HEK293 (cell line): ENCODE data around the gene ACTL6B.

Experiments used
- CTCF ChIA-PET: fragments of 350-600 bp; formaldehyde crosslinking; extraction: SDS; loops from one replicate; lab custom pipeline; 2021; ENCODE audit warnings: antibody characterized with exemption; lab: Yijun Ruan, JAX
- POLR2A ChIA-PET: fragments of 300-600 bp; formaldehyde crosslinking; extraction: SDS; loops from one replicate; lab custom pipeline; 2020; ENCODE audit warnings: antibody characterized with exemption, inconsistent platforms; lab: Yijun Ruan, JAX
- H3K27ac ChIP-seq: fragments of 200-500 bp; sonication (Bioruptor generic); 2 replicates; pipeline ENCODE4 v1.5.1; 2014; ENCODE audit warnings: low read depth, low read length, control low read depth, inconsistent platforms; ENCODE audit errors: extremely low read depth
- H3K36me3 ChIP-seq, 2 experiments: fragments of 200-500 bp in 1 of 2; sonication (Bioruptor generic) in 1 of 2; 1 replicate in 1 of 2; 2 replicates in 1 of 2; pipeline ENCODE4 v1.5.1; 2014 to 2017; ENCODE audit warnings: inconsistent platforms in 2 of 2, low read length in 2 of 2; ENCODE audit not compliant: control insufficient read depth in 2 of 2, insufficient read depth in 1 of 2
- H3K4me1 ChIP-seq: fragments of 200-500 bp; sonication (Bioruptor generic); 2 replicates; pipeline ENCODE4 v1.5.1; 2014; ENCODE audit warnings: mild to moderate bottlenecking, low read length, inconsistent platforms; ENCODE audit not compliant: control insufficient read depth, insufficient read depth
- H3K4me3 ChIP-seq: 2 replicates; pipeline ENCODE4 v1.5.1; 2011; ENCODE audit warnings: low read depth, mild to moderate bottlenecking, control low read depth, low read length, moderate library complexity
- H3K9me3 ChIP-seq: fragments of 200-500 bp; sonication (Bioruptor generic); 2 replicates; pipeline ENCODE4 v1.5.1; 2014; ENCODE audit warnings: low read depth, low read length, inconsistent platforms; ENCODE audit not compliant: control insufficient read depth, insufficient read depth
- BCL11B ChIP-seq: fragments of 450-650 bp; formaldehyde crosslinking; IDR thresholded peaks from 2 replicates; pipeline ENCODE4 v1.5.1; 2016; ENCODE audit warnings: low read depth, missing biosample characterization, missing genetic modification characterization
- GLIS2 ChIP-seq: fragments of 450-650 bp; formaldehyde crosslinking; IDR thresholded peaks from 2 replicates; pipeline ENCODE4 v1.5.1; 2016; ENCODE audit warnings: missing biosample characterization, missing genetic modification characterization
- KLF10 ChIP-seq: fragments of 450-650 bp; IDR thresholded peaks from 2 replicates; pipeline ENCODE4 v1.5.1; 2018; ENCODE audit warnings: missing biosample characterization, mild to moderate bottlenecking, missing genetic modification characterization
- KLF8 ChIP-seq: fragments of 450-650 bp; formaldehyde crosslinking; IDR thresholded peaks from 2 replicates; pipeline ENCODE4 v1.5.1; 2016; ENCODE audit warnings: missing biosample characterization, missing genetic modification characterization
- OSR2 ChIP-seq: fragments of 450-650 bp; formaldehyde crosslinking; IDR thresholded peaks from 2 replicates; pipeline ENCODE4 v1.5.1; 2016; ENCODE audit warnings: missing biosample characterization, missing genetic modification characterization
- REPIN1 ChIP-seq: fragments of 450-650 bp; formaldehyde crosslinking; IDR thresholded peaks from 2 replicates; pipeline ENCODE4 v1.5.1; 2017; ENCODE audit warnings: missing biosample characterization, missing genetic modification characterization, low read depth
- WT1 ChIP-seq: fragments of 450-650 bp; formaldehyde crosslinking; IDR thresholded peaks from 2 replicates; pipeline ENCODE4 v1.5.1; 2016; ENCODE audit warnings: missing biosample characterization, missing genetic modification characterization
- YY1 ChIP-seq: fragments of 450-650 bp; formaldehyde crosslinking; IDR thresholded peaks from 2 replicates; pipeline ENCODE4 v1.5.1; 2018; ENCODE audit warnings: missing biosample characterization, missing genetic modification characterization
- YY2 ChIP-seq: fragments of 450-650 bp; formaldehyde crosslinking; IDR thresholded peaks from 2 replicates; pipeline ENCODE4 v1.5.1; 2016; ENCODE audit warnings: missing biosample characterization, missing genetic modification characterization
- ZBTB20 ChIP-seq: fragments of 450-650 bp; formaldehyde crosslinking; IDR thresholded peaks from 2 replicates; pipeline ENCODE4 v1.5.1; 2016; ENCODE audit warnings: missing biosample characterization, missing genetic modification characterization
- ZNF112 ChIP-seq: fragments of 450-650 bp; formaldehyde crosslinking; IDR thresholded peaks from 2 replicates; pipeline ENCODE4 v1.5.0; 2017; ENCODE audit warnings: missing biosample characterization, missing genetic modification characterization
- ZNF157 ChIP-seq: fragments of 450-650 bp; formaldehyde crosslinking; IDR thresholded peaks from 2 replicates; pipeline ENCODE4 v1.5.1; 2016; ENCODE audit warnings: missing biosample characterization, missing genetic modification characterization
- ZNF16 ChIP-seq: fragments of 450-650 bp; formaldehyde crosslinking; IDR thresholded peaks from 2 replicates; pipeline ENCODE4 v1.5.1; 2016; ENCODE audit warnings: low read depth, missing biosample characterization, missing genetic modification characterization
- ZNF169 ChIP-seq: fragments of 450-650 bp; formaldehyde crosslinking; IDR thresholded peaks from 2 replicates; pipeline ENCODE4 v1.5.1; 2016; ENCODE audit warnings: missing biosample characterization, missing genetic modification characterization
- ZNF214 ChIP-seq: fragments of 450-650 bp; formaldehyde crosslinking; IDR thresholded peaks from 2 replicates; pipeline ENCODE4 v1.5.1; 2017; ENCODE audit warnings: missing biosample characterization, mild to moderate bottlenecking, missing genetic modification characterization, borderline replicate concordance
- ZNF266 ChIP-seq: fragments of 450-650 bp; formaldehyde crosslinking; IDR thresholded peaks from 2 replicates; pipeline ENCODE4 v1.5.1; 2016; ENCODE audit warnings: missing biosample characterization, missing genetic modification characterization, low read depth
- ZNF292 ChIP-seq: fragments of 450-650 bp; formaldehyde crosslinking; IDR thresholded peaks from 2 replicates; pipeline ENCODE4 v1.5.1; 2016; ENCODE audit warnings: low read depth, missing biosample characterization, missing genetic modification characterization, borderline replicate concordance
- ZNF37A ChIP-seq: fragments of 450-650 bp; IDR thresholded peaks from 2 replicates; pipeline ENCODE4 v1.5.1; 2018; ENCODE audit warnings: missing biosample characterization, missing genetic modification characterization
- ZNF521 ChIP-seq: fragments of 450-650 bp; formaldehyde crosslinking; IDR thresholded peaks from 2 replicates; pipeline ENCODE4 v1.5.1; 2017; ENCODE audit warnings: missing biosample characterization, mild to moderate bottlenecking, missing genetic modification characterization
- ZNF600 ChIP-seq: fragments of 450-650 bp; formaldehyde crosslinking; IDR thresholded peaks from 2 replicates; pipeline ENCODE4 v1.5.1; 2016; ENCODE audit warnings: missing biosample characterization, missing genetic modification characterization
- ZNF626 ChIP-seq: fragments of 450-650 bp; sonication (Bioruptor Pico); formaldehyde crosslinking; IDR thresholded peaks from 2 replicates; pipeline ENCODE4 v1.5.1; 2018; ENCODE audit warnings: missing biosample characterization, missing genetic modification characterization, inconsistent platforms
- ZNF629 ChIP-seq: fragments of 450-650 bp; formaldehyde crosslinking; IDR thresholded peaks from 2 replicates; pipeline ENCODE4 v1.5.1; 2017; ENCODE audit warnings: missing biosample characterization, missing genetic modification characterization
- ZNF747 ChIP-seq: fragments of 450-650 bp; formaldehyde crosslinking; IDR thresholded peaks from 2 replicates; pipeline ENCODE4 v1.5.1; 2016; ENCODE audit warnings: missing biosample characterization, missing genetic modification characterization
- ZNF791 ChIP-seq: fragments of 450-650 bp; formaldehyde crosslinking; IDR thresholded peaks from 2 replicates; pipeline ENCODE4 v1.5.1; 2016; ENCODE audit warnings: missing biosample characterization, missing genetic modification characterization
- TF ChIP-seq, protein P1 (sequence below): fragments of 450-650 bp; formaldehyde crosslinking; IDR thresholded peaks from 2 replicates; pipeline ENCODE4 v1.5.1; 2017; ENCODE audit warnings: missing biosample characterization, missing genetic modification characterization
- TF ChIP-seq, protein P2 (sequence below): fragments of 450-650 bp; formaldehyde crosslinking; IDR thresholded peaks from 2 replicates; pipeline ENCODE4 v1.5.1; 2016; ENCODE audit warnings: missing biosample characterization, missing genetic modification characterization
- TF ChIP-seq, protein P3 (sequence below): fragments of 450-650 bp; formaldehyde crosslinking; IDR thresholded peaks from 2 replicates; pipeline ENCODE4 v1.5.1; 2016; ENCODE audit warnings: missing biosample characterization, missing genetic modification characterization
- TF ChIP-seq, protein P4 (sequence below): fragments of 450-650 bp; IDR thresholded peaks from 2 replicates; pipeline ENCODE4 v1.5.1; 2018; ENCODE audit warnings: missing biosample characterization, mild to moderate bottlenecking, missing genetic modification characterization

ACTL6B gene

DNA sequence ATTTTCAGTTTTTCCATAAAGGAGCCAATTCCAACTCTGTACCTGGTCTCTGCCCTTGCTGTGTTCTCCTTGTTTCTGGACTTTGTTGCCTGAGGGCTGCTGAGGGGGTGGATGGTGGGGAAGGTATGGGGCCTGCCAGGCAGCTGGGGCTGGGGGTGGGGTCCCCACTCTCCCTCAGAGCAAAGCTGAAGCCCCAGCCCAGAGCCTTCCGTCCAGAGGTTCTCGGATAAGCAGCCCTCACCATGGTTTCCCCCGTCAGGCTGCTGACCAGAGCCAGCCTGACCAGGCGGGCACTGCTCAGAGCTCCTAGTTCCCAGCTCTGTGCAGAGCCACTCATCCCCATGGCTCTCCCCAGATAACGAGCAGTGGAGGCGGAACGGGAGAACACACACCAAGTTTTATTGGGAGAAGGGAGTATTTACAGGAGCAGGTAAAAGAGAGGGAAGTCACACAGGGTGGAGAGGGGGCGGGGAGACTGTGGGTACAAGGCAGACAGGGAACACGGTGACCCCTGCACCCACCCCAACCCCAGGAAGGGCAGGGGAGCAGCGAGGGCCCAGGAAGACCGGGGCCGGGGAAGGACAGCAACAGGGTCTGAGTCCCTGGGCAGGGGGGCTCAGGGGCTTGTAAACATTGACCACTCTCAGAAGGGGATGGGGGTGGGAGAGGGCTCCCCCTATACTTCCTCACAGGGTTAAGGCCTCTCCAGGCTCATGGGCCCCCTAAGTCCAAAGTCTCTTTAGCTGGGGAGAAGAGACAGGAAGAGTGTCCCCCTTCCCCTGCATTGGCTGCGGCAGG is 23.1 kb upstream of the ACTL6B start (continued):
- no peak for TF ChIP-seq ZNF157 (tag by site-specific recombination)
- TF ChIP-seq, protein P1, sequence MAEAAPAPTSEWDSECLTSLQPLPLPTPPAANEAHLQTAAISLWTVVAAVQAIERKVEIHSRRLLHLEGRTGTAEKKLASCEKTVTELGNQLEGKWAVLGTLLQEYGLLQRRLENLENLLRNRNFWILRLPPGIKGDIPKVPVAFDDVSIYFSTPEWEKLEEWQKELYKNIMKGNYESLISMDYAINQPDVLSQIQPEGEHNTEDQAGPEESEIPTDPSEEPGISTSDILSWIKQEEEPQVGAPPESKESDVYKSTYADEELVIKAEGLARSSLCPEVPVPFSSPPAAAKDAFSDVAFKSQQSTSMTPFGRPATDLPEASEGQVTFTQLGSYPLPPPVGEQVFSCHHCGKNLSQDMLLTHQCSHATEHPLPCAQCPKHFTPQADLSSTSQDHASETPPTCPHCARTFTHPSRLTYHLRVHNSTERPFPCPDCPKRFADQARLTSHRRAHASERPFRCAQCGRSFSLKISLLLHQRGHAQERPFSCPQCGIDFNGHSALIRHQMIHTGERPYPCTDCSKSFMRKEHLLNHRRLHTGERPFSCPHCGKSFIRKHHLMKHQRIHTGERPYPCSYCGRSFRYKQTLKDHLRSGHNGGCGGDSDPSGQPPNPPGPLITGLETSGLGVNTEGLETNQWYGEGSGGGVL (tag by site-specific recombination), result peak; percentile 77
- no peak for TF ChIP-seq REPIN1 (tag by site-specific recombination)
- TF ChIP-seq GLIS2 (tag by site-specific recombination), result peak; percentile 9; the same call in 1 of the 2 replicates
- no peak for TF ChIP-seq ZNF521 (tag by site-specific recombination)
- TF ChIP-seq, protein P2, sequence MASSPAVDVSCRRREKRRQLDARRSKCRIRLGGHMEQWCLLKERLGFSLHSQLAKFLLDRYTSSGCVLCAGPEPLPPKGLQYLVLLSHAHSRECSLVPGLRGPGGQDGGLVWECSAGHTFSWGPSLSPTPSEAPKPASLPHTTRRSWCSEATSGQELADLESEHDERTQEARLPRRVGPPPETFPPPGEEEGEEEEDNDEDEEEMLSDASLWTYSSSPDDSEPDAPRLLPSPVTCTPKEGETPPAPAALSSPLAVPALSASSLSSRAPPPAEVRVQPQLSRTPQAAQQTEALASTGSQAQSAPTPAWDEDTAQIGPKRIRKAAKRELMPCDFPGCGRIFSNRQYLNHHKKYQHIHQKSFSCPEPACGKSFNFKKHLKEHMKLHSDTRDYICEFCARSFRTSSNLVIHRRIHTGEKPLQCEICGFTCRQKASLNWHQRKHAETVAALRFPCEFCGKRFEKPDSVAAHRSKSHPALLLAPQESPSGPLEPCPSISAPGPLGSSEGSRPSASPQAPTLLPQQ (tag by site-specific recombination), result no peak
- TF ChIP-seq ZNF747 (tag by site-specific recombination), result no peak
- peak; percentile 71; the same call in 1 of the 2 replicates for TF ChIP-seq OSR2 (tag by site-specific recombination)
- TF ChIP-seq ZNF266 (tag by site-specific recombination), result no peak
- TF ChIP-seq YY1 (tag by site-specific recombination), result no peak
- TF ChIP-seq YY2, result no peak
- TF ChIP-seq ZNF169 (tag by site-specific recombination), result no peak
- TF ChIP-seq WT1, result peak; percentile 91

DNA sequence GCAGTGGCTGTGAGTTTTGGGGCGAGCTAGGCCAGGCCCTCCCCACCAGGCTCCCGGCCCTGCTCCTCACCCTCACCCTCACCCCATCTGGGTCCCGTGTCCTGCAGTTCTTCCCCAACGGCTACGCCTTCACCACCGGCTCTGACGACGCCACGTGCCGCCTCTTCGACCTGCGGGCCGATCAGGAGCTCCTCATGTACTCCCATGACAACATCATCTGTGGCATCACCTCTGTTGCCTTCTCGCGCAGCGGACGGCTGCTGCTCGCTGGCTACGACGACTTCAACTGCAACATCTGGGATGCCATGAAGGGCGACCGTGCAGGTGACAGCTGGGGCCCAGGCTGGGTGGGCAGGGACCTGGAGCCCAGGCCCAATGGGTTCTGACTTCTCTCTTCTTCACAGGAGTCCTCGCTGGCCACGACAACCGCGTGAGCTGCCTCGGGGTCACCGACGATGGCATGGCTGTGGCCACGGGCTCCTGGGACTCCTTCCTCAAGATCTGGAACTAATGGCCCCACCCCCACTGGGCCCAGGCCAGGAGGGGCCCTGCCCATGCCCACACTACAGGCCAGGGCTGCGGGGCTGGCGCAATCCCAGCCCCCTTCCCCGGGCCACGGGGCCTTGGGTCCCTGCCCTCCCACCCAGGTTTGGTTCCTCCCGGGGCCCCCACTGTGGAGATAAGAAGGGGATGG is 22.2 kb upstream of the ACTL6B start:
- Histone ChIP-seq H3K4me1 (peaks cover 6% of the 10 kb centered on the region; the same call in 1 of the 2 replicates), H3K36me3 (peaks cover 0 to 63% of the 10 kb centered on the region in 2 experiments; a peak in 2 of 3 replicates), H3K4me3 (no peak overlapping the region), H3K27ac (no peak overlapping the region), H3K9me3 (no peaks in the 10 kb centered on the region)
- no peak for TF ChIP-seq ZNF214
- no peak for TF ChIP-seq ZNF629 (tag by site-specific recombination)
- 0 out of 2 replicates have a peak, but pooled peaks have one; percentile 8 for TF ChIP-seq ZBTB20 (tag by site-specific recombination)
- TF ChIP-seq ZNF37A, result no peak
- TF ChIP-seq ZNF626 (tag by site-specific recombination), result no peak
- no peak for TF ChIP-seq KLF10
- TF ChIP-seq BCL11B (tag by site-specific recombination), result no peak
- TF ChIP-seq, protein P3, sequence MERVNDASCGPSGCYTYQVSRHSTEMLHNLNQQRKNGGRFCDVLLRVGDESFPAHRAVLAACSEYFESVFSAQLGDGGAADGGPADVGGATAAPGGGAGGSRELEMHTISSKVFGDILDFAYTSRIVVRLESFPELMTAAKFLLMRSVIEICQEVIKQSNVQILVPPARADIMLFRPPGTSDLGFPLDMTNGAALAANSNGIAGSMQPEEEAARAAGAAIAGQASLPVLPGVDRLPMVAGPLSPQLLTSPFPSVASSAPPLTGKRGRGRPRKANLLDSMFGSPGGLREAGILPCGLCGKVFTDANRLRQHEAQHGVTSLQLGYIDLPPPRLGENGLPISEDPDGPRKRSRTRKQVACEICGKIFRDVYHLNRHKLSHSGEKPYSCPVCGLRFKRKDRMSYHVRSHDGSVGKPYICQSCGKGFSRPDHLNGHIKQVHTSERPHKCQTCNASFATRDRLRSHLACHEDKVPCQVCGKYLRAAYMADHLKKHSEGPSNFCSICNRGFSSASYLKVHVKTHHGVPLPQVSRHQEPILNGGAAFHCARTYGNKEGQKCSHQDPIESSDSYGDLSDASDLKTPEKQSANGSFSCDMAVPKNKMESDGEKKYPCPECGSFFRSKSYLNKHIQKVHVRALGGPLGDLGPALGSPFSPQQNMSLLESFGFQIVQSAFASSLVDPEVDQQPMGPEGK (tag by site-specific recombination), result 0 out of 2 replicates have a peak, but pooled peaks have one; percentile 12
- TF ChIP-seq, protein P4, sequence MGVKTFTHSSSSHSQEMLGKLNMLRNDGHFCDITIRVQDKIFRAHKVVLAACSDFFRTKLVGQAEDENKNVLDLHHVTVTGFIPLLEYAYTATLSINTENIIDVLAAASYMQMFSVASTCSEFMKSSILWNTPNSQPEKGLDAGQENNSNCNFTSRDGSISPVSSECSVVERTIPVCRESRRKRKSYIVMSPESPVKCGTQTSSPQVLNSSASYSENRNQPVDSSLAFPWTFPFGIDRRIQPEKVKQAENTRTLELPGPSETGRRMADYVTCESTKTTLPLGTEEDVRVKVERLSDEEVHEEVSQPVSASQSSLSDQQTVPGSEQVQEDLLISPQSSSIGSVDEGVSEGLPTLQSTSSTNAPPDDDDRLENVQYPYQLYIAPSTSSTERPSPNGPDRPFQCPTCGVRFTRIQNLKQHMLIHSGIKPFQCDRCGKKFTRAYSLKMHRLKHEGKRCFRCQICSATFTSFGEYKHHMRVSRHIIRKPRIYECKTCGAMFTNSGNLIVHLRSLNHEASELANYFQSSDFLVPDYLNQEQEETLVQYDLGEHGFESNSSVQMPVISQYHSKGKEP (tag by site-specific recombination), result no peak
- TF ChIP-seq WT1, result no peak
- TF ChIP-seq ZNF600 (tag by site-specific recombination), result peak; percentile 78
- no peak for TF ChIP-seq OSR2 (tag by site-specific recombination)
- no peak for TF ChIP-seq KLF8 (tag by site-specific recombination)
- no peak for TF ChIP-seq ZNF292 (tag by site-specific recombination)
- no peak for TF ChIP-seq ZNF16
- TF ChIP-seq ZNF791 (tag by site-specific recombination), result no peak
- no peak for TF ChIP-seq ZNF112 (tag by site-specific recombination)
- POLR2A ChIA-PET, result interaction anchor here (0.6 to 1.6 kb wide), 6 partner anchors 15 to 213 kb away, joined by 3 to 7 read pairs (median 3); partner anchors contain the start of genes FBXO24, LRCH4, MOSPD3 and POP7
- CTCF ChIA-PET, result interaction anchor here (0.6 to 8.4 kb wide), 3 partner anchors 13 to 121 kb away, joined by 3 to 77 read pairs (median 4); partner anchors contain the start of gene POP7
